Vagina (tissue), 2 donors: Measurements from ENCODE around the gene COMTD1.

Experiments used
- CTCF ChIP-seq, 3 experiments: fragments of 450-650 bp in 2 of 3; fragments of 200-600 bp in 1 of 3; sonication (generic) in 1 of 3; IDR thresholded peaks; one replicate each; pipeline ENCODE4 v1.5.1; 2017 to 2019; ENCODE audit warnings: antibody characterized with exemption in 3 of 3, mild to moderate bottlenecking in 2 of 3, moderate library complexity in 2 of 3
- POLR2A ChIP-seq, 2 donors: fragments of 450-650 bp; IDR thresholded peaks; one replicate each; pipeline ENCODE4 v1.6.1; 2017; ENCODE audit warnings: antibody characterized with exemption in 2 of 2, mild to moderate bottlenecking in 2 of 2, moderate library complexity in 2 of 2
- POLR2AphosphoS5 ChIP-seq, 2 donors: sonication (generic); formaldehyde crosslinking; IDR thresholded peaks; one replicate each; pipeline ENCODE4 v1.9.0; 2017; ENCODE audit warnings: antibody characterized with exemption in 2 of 2, mild to moderate bottlenecking in 2 of 2, low read depth in 1 of 2; ENCODE audit not compliant: insufficient read depth in 1 of 2

- no peak for TF ChIP-seq CTCF (IDR thresholded peaks at IDR 0.05)
- TF ChIP-seq POLR2AphosphoS5 (IDR thresholded peaks at IDR 0.05; ENCODE audit: insufficient read depth in 1 of 2, low read depth in 1 of 2) = no peak
- no peak for TF ChIP-seq POLR2A (IDR thresholded peaks at IDR 0.05)
Observed at GRCh38 chr10:75207857-75208144, 28.0 kb downstream of the COMTD1 start.
